ENCODE measurements around the gene CTXND1. TPM values are rescaled to one million over a fixed set of nuclear protein-coding genes. Genes with fewer than 3 reads are reported as not detected.

Gene CTXND1
- total RNA-seq, 3 donors from 2014 or later (not counting 1 experiment from before 2014, with no cell fraction given): not detected

GRCh38 chr15:80274996-80275395, 23.0 kb upstream of the CTXND1 start:
- intact Hi-C loops (cut with micrococcal nuclease): no loop called here
- Histone ChIP-seq H3K4me3 (ENCODE audit: low read length) (no peak overlapping the region), H3K27ac (ENCODE audit: low read length) (no peak overlapping the region), H3K4me1 (ENCODE audit: control insufficient read depth, insufficient read depth, low read length) (no peaks in the 10 kb centered on the region), H3K9me3 (ENCODE audit: control insufficient read depth, insufficient read depth, low read length) (no peaks in the 10 kb centered on the region), H3K27me3 (ENCODE audit: control insufficient read depth, insufficient read depth, low read length) (no peaks in the 10 kb centered on the region), H3K36me3 (ENCODE audit: control insufficient read depth, insufficient read depth, low read length) (no peaks in the 10 kb centered on the region)
- Mint-ChIP-seq H3K27ac (no peak overlapping the region), H3K4me3 (no peak overlapping the region), H3K4me1 (no peaks in the 10 kb centered on the region), H3K9me3 (no peaks in the 10 kb centered on the region), H3K27me3 (ENCODE audit: low read depth in 2 of 2) (peaks cover 0 to 11% of the 10 kb centered on the region in 2 donors), H3K36me3 (no peaks in the 10 kb centered on the region)
- no peak for ATAC-seq
- WGBS (ENCODE audit: insufficient coverage): no CpG with 5 or more reads among the region's 1 CpG
- no peak for TF ChIP-seq CTCF (IDR thresholded peaks at IDR 0.05)
- DNase-seq: no peak

GRCh38 chr15:80274554-80274953, 22.5 kb upstream of the CTXND1 start:
- intact Hi-C loops (cut with micrococcal nuclease): no loop called here
- Histone ChIP-seq H3K4me1 (ENCODE audit: control insufficient read depth, insufficient read depth, low read length) (no peaks in the 10 kb centered on the region), H3K9me3 (ENCODE audit: control insufficient read depth, insufficient read depth, low read length) (no peaks in the 10 kb centered on the region), H3K27me3 (ENCODE audit: control insufficient read depth, insufficient read depth, low read length) (no peaks in the 10 kb centered on the region), H3K27ac (ENCODE audit: low read length) (no peak overlapping the region), H3K4me3 (ENCODE audit: low read length) (no peak overlapping the region), H3K36me3 (ENCODE audit: control insufficient read depth, insufficient read depth, low read length) (no peaks in the 10 kb centered on the region)
- Mint-ChIP-seq H3K36me3 (no peaks in the 10 kb centered on the region), H3K9me3 (no peaks in the 10 kb centered on the region), H3K27ac (no peak overlapping the region), H3K4me1 (no peaks in the 10 kb centered on the region), H3K27me3 (ENCODE audit: low read depth in 2 of 2) (peaks cover 0 to 8% of the 10 kb centered on the region in 2 donors), H3K4me3 (no peak overlapping the region)
- WGBS (ENCODE audit: insufficient coverage): 96% methylated on average over 2 of the region's 3 CpGs
- no peak for DNase-seq
- ATAC-seq: no peak
- no peak for TF ChIP-seq CTCF (IDR thresholded peaks at IDR 0.05)

GRCh38 chr15:80272987-80273386, 21.0 kb upstream of the CTXND1 start:
- Histone ChIP-seq H3K27ac (ENCODE audit: low read length) (no peak overlapping the region), H3K27me3 (ENCODE audit: control insufficient read depth, insufficient read depth, low read length) (no peaks in the 10 kb centered on the region), H3K36me3 (ENCODE audit: control insufficient read depth, insufficient read depth, low read length) (no peaks in the 10 kb centered on the region), H3K9me3 (ENCODE audit: control insufficient read depth, insufficient read depth, low read length) (no peaks in the 10 kb centered on the region), H3K4me1 (ENCODE audit: control insufficient read depth, insufficient read depth, low read length) (no peaks in the 10 kb centered on the region), H3K4me3 (ENCODE audit: low read length) (no peak overlapping the region)
- H3K9me3 Mint-ChIP-seq: no peaks in the 10 kb centered on the region
- TF ChIP-seq CTCF (IDR thresholded peaks at IDR 0.05): no peak
- no peaks in the 10 kb centered on the region for H3K4me1 Mint-ChIP-seq
- no peak overlapping the region for H3K27ac Mint-ChIP-seq
- 75% methylated on average over 2 of the region's 2 CpGs for WGBS (ENCODE audit: insufficient coverage)
- no peak overlapping the region for H3K4me3 Mint-ChIP-seq
- H3K36me3 Mint-ChIP-seq: no peaks in the 10 kb centered on the region
- peaks cover 0 to 10% of the 10 kb centered on the region in 2 donors for H3K27me3 Mint-ChIP-seq (ENCODE audit: low read depth in 2 of 2)
- intact Hi-C loops (cut with micrococcal nuclease): no loop called here
- ATAC-seq (no peak), DNase-seq (no peak)

GRCh38 chr15:80270472-80270871, 18.5 kb upstream of the CTXND1 start:
- Mint-ChIP-seq H3K4me1 (no peaks in the 10 kb centered on the region), H3K4me3 (no peak overlapping the region), H3K27ac (no peak overlapping the region), H3K9me3 (no peaks in the 10 kb centered on the region), H3K27me3 (ENCODE audit: low read depth in 2 of 2) (peaks cover 0 to 15% of the 10 kb centered on the region in 2 donors), H3K36me3 (no peaks in the 10 kb centered on the region)
- WGBS (ENCODE audit: insufficient coverage): 81% methylated on average over 1 of the region's 1 CpG
- no peaks in the 10 kb centered on the region for H3K36me3 ChIP-seq (ENCODE audit: control insufficient read depth, insufficient read depth, low read length)
- H3K4me1 ChIP-seq (ENCODE audit: control insufficient read depth, insufficient read depth, low read length): no peaks in the 10 kb centered on the region
- H3K27ac ChIP-seq (ENCODE audit: low read length): no peak overlapping the region
- no peak for DNase-seq
- TF ChIP-seq CTCF (IDR thresholded peaks at IDR 0.05): no peak
- no peaks in the 10 kb centered on the region for H3K9me3 ChIP-seq (ENCODE audit: control insufficient read depth, insufficient read depth, low read length)
- H3K4me3 ChIP-seq (ENCODE audit: low read length): no peak overlapping the region
- ATAC-seq: no peak
- intact Hi-C loops (cut with micrococcal nuclease): no loop called here
- H3K27me3 ChIP-seq (ENCODE audit: control insufficient read depth, insufficient read depth, low read length): no peaks in the 10 kb centered on the region
